B cell (primary cell): ENCODE results near the gene BUB3. TPM values are rescaled to one million over a fixed set of nuclear protein-coding genes. Genes with fewer than 3 reads are reported as not detected.

Experiments
- ATAC-seq: fragments of 200-7000 bp; cut with Tn5 transposase; one replicate; pipeline ENCODE4 v1.10.0; 2021; ENCODE audit warnings: low read depth, mild to moderate bottlenecking, moderate number of reproducible peaks, moderate library complexity
- CTCF ChIA-PET: fragments of 350-600 bp; sonication (Branson Sonifier 250); formaldehyde crosslinking; loops from one replicate; lab custom pipeline; 2021; ENCODE audit warnings: antibody characterized with exemption, inconsistent platforms; lab: Charles Lee
- POLR2A ChIA-PET: fragments of 350-600 bp; sonication (Branson Sonifier 250); formaldehyde crosslinking; loops from one replicate; lab custom pipeline; 2021; ENCODE audit warnings: antibody characterized with exemption; lab: Charles Lee
- DNase-seq: peaks from one replicate; pipeline ENCODE4 v3.0.0; 2013
- H2AFZ ChIP-seq: 2 replicates; pipeline ENCODE4 v1.6.1; 2012; ENCODE audit warnings: mild to moderate bottlenecking, low read depth, low read length; ENCODE audit not compliant: insufficient read depth, poor library complexity, severe bottlenecking
- H3K27ac ChIP-seq, 2 donors: 1 replicate in 1 of 2; 2 replicates in 1 of 2; pipeline ENCODE4 v1.5.1; 2012 to 2013; ENCODE audit warnings: low read length in 2 of 2, mild to moderate bottlenecking in 2 of 2, moderate library complexity in 1 of 2
- H3K27me3 ChIP-seq, 4 experiments: fragments of 200-600 bp in 1 of 4; sonication (generic) in 1 of 4; replicated peaks in 1 of 4; 1 replicate in 2 of 4; 2 replicates in 2 of 4; pipeline versions ENCODE4 v1.6.1 to v1.7.0; 2013 to 2016; ENCODE audit warnings: low read length in 3 of 4, mild to moderate bottlenecking in 2 of 4, mixed read lengths in 1 of 4, moderate library complexity in 1 of 4; ENCODE audit not compliant: insufficient read depth in 4 of 4, control insufficient read depth in 3 of 4; ENCODE audit errors: control extremely low read depth in 1 of 4
- H3K36me3 ChIP-seq, 2 experiments: replicated peaks in 1 of 2; 1 replicate in 1 of 2; 2 replicates in 1 of 2; pipeline versions ENCODE4 v1.6.1 to v1.7.1; 2013; ENCODE audit warnings: low read length in 1 of 2; ENCODE audit not compliant: insufficient read depth in 2 of 2, control insufficient read depth in 1 of 2; ENCODE audit errors: control extremely low read depth in 1 of 2, extremely low read depth in 1 of 2
- H3K4me1 ChIP-seq, 2 donors: fragments of 200-600 bp in 1 of 2; sonication (generic) in 1 of 2; 1 replicate in 1 of 2; 2 replicates in 1 of 2; pipeline versions ENCODE4 v1.5.1 to v1.6.1; 2013 to 2017; ENCODE audit warnings: low read length in 2 of 2; ENCODE audit not compliant: control insufficient read depth in 2 of 2, insufficient read depth in 2 of 2
- H3K4me2 ChIP-seq: replicated peaks from 2 replicates; pipeline ENCODE3; 2012; ENCODE audit warnings: mild to moderate bottlenecking, low read depth, low read length; ENCODE audit not compliant: poor library complexity, severe bottlenecking
- H3K4me3 ChIP-seq, 5 experiments: fragments of 200-600 bp in 1 of 5; sonication (generic) in 1 of 5; 1 replicate in 3 of 5; 2 replicates in 2 of 5; pipeline versions ENCODE4 v1.5.1 to v1.7.0; 2011 to 2016; ENCODE audit warnings: low read length in 4 of 5, mild to moderate bottlenecking in 4 of 5, low read depth in 2 of 5, control low read depth in 1 of 5, moderate library complexity in 1 of 5; ENCODE audit not compliant: insufficient read depth in 1 of 5; ENCODE audit errors: control extremely low read depth in 1 of 5, extremely low read depth in 1 of 5
- H3K79me2 ChIP-seq: fragments of 200-600 bp; sonication (generic); one replicate; pipeline ENCODE4 v1.6.0; 2016; ENCODE audit warnings: low read length; ENCODE audit not compliant: control insufficient read depth, insufficient read depth
- H3K9ac ChIP-seq: fragments of 200-600 bp; sonication (generic); 2 replicates; pipeline ENCODE4 v1.6.1; 2017; ENCODE audit warnings: mild to moderate bottlenecking, low read length, moderate library complexity
- H3K9me3 ChIP-seq, 3 donors: one replicate each; pipeline versions ENCODE4 v1.6.1 to v1.7.1; 2013; ENCODE audit warnings: low read length in 2 of 3; ENCODE audit not compliant: control insufficient read depth in 2 of 3, insufficient read depth in 1 of 3; ENCODE audit errors: control extremely low read depth in 1 of 3
- H4K20me1 ChIP-seq: 2 replicates; pipeline ENCODE4 v1.6.0; 2012; ENCODE audit warnings: mild to moderate bottlenecking, low read length; ENCODE audit not compliant: insufficient read depth, control insufficient read depth, poor library complexity, severe bottlenecking
- H3K27ac Mint-ChIP-seq: one replicate; pipeline ENCODE4 v1.8.0; 2021; ENCODE audit warnings: mixed read lengths
- H3K27me3 Mint-ChIP-seq: one replicate; pipeline ENCODE4 v1.8.0; 2021; ENCODE audit warnings: mixed read lengths
- H3K4me1 Mint-ChIP-seq: one replicate; pipeline ENCODE4 v1.8.0; 2021; ENCODE audit warnings: mixed read lengths
- H3K4me3 Mint-ChIP-seq: one replicate; pipeline ENCODE4 v1.8.0; 2021; ENCODE audit warnings: mixed read lengths
- H3K9me3 Mint-ChIP-seq: one replicate; pipeline ENCODE4 v1.8.0; 2022; ENCODE audit warnings: mixed read lengths; ENCODE audit not compliant: insufficient read depth
- EZH2 ChIP-seq: IDR thresholded peaks from 2 replicates; pipeline ENCODE4 v1.6.1; 2012; ENCODE audit warnings: borderline replicate concordance, low read depth, mild to moderate bottlenecking, moderate library complexity, low read length; ENCODE audit not compliant: insufficient read depth, poor library complexity, severe bottlenecking
- whole genome bisulfite sequencing: methylation state at CpG from one replicate; pipeline ENCODE4 v1.1.5; 2013; ENCODE audit warnings: missing lambda C conversion rate; ENCODE audit not compliant: insufficient coverage; 5-methylcytosine and 5-hydroxymethylcytosine counted together
- intact Hi-C: fragments of 100-400 bp; cut with micrococcal nuclease; formaldehyde crosslinking; loops from one replicate; pipeline ENCODE4 v1.10.0; 2022
- polyA plus RNA-seq: library from polyadenylated mRNA; depleted of rRNA; stranded (reverse); fragments of >200 nt; gene quantifications from 2 replicates; pipeline ENCODE4 v1.2.3, GENCODE V29; 2012
- total RNA-seq, 2 donors: library from RNA; stranded (reverse); fragments of 120-200 nt in 1 of 2; gene quantifications; 1 replicate in 1 of 2; 2 replicates in 1 of 2; pipeline versions ENCODE4 v1.2.3 to v1.2.4, GENCODE V29; 2013 to 2022
- TF ChIP-seq, protein P1 (sequence below): fragments of 200-600 bp; IDR thresholded peaks from one replicate; pipeline ENCODE4 v1.8.0; 2022; ENCODE audit warnings: antibody characterized with exemption, mild to moderate bottlenecking

The BUB3 gene
- total and polyA plus RNA-seq, 2 donors (not counting 1 experiment from before 2014, with no cell fraction given), result 112 to 113 TPM

DNA sequence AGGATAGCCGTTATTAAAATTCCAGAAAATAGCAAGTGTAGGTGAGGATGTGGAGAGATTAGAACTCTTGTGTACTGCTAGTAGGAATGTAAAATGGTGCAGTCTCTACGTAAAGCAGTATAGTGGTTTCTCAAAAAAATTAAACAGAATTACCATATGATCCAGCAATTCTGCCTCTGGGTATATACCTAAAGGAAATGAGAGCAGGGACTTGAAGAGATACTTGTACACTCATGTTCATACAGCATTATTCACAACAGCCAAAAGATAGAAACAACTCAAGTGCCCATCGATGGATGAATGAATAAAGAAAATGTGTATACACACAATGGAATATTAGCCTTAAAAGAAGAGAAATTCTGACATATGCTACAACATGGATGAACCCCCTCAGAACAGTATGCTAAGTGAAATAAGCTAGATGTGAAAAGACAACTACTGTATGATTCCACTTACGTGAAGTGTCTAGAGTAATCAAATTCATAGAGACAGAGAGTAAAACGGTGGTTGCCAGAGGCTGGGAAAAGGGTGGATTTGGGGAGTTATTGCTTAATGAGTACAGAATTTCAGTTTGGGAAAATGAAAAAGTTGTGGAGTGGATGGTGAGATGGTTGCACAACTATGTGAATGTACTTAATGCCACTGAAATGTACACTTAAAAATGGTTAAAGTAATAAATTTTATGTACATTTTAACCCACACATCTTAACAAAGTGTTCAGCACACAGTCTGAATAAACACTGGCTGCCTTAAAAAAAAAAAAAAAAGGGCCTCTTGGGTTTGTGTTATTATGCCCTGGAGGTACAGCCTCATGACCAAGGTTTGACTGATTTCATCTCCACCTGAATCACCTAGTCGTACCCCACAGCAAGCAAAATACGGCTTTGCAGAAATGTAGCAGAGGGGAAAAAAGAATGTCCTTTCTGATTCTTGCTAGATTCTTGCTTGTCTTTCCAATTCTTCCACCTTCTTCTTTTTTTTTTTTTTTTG is 26.2 kb downstream of the BUB3 start:
- Histone ChIP-seq H3K36me3 (peaks cover 0 to 10% of the 10 kb centered on the region in 2 experiments), H3K9ac (no peak overlapping the region), H3K79me2 (no peaks in the 10 kb centered on the region), H3K4me2 (no peak overlapping the region), H2AFZ (no peak overlapping the region), H3K9me3 (peaks cover 9 to 13% (median 10%) of the 10 kb centered on the region in 3 donors), H3K4me1 (no peaks in the 10 kb centered on the region), H4K20me1 (no peaks in the 10 kb centered on the region), H3K27ac (no peak overlapping the region), H3K4me3 (no peak overlapping the region), H3K27me3 (no peaks in the 10 kb centered on the region)
- peaks cover 6% of the 10 kb centered on the region for H3K9me3 Mint-ChIP-seq
- no peaks in the 10 kb centered on the region for H3K27me3 Mint-ChIP-seq
- ChIA-PET CTCF (no interaction called here), POLR2A (no interaction called here)
- DNase-seq (no peak), ATAC-seq (no peak)
- H3K27ac Mint-ChIP-seq, result no peak overlapping the region
- TF ChIP-seq, protein P1, sequence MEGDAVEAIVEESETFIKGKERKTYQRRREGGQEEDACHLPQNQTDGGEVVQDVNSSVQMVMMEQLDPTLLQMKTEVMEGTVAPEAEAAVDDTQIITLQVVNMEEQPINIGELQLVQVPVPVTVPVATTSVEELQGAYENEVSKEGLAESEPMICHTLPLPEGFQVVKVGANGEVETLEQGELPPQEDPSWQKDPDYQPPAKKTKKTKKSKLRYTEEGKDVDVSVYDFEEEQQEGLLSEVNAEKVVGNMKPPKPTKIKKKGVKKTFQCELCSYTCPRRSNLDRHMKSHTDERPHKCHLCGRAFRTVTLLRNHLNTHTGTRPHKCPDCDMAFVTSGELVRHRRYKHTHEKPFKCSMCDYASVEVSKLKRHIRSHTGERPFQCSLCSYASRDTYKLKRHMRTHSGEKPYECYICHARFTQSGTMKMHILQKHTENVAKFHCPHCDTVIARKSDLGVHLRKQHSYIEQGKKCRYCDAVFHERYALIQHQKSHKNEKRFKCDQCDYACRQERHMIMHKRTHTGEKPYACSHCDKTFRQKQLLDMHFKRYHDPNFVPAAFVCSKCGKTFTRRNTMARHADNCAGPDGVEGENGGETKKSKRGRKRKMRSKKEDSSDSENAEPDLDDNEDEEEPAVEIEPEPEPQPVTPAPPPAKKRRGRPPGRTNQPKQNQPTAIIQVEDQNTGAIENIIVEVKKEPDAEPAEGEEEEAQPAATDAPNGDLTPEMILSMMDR, result no peak
- TF ChIP-seq EZH2, result no peak
- no peaks in the 10 kb centered on the region for H3K4me1 Mint-ChIP-seq
- no peak overlapping the region for H3K4me3 Mint-ChIP-seq
- 100% methylated on average over 2 of the region's 7 CpGs for WGBS
- intact Hi-C loops, result no loop called here

DNA sequence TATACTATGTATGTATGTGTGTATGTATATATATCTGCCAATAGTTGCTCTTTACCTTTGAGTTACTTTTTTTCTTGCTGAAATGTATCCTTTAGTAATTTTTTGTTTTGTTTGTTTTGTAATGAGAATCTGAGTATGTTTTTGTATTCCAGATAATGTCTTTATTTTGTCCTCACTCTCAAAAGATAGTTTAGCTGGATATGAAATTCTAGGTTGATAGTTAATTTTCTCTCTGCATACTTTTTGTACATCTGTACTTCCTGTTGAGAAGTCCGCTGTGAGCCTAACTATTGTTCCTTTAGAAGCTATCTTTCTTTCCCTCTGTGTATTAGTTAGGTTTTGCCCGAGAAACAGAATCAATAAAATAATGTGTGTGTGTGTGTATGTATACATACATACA is 29.5 kb downstream of the BUB3 start:
- ATAC-seq, result no peak
- TF ChIP-seq, protein P1, result no peak
- TF ChIP-seq EZH2, result no peak
- CTCF ChIA-PET, result no interaction called here

More for the DNA sequence above, 29.5 kb downstream of the BUB3 start:
- Histone ChIP-seq H3K36me3 (peaks cover 12 to 13% of the 10 kb centered on the region in 2 experiments), H3K79me2 (no peaks in the 10 kb centered on the region), H3K9ac (no peak overlapping the region), H3K27ac (no peak overlapping the region), H3K9me3 (peaks cover 12 to 20% (median 13%) of the 10 kb centered on the region in 3 donors), H2AFZ (no peak overlapping the region), H3K27me3 (no peaks in the 10 kb centered on the region), H3K4me3 (no peak overlapping the region), H4K20me1 (no peaks in the 10 kb centered on the region), H3K4me2 (no peak overlapping the region), H3K4me1 (no peaks in the 10 kb centered on the region)
- no peaks in the 10 kb centered on the region for H3K4me1 Mint-ChIP-seq
- H3K9me3 Mint-ChIP-seq, result peaks cover 16% of the 10 kb centered on the region
- WGBS, result no CpG with 5 or more reads among the region's 2 CpGs
- POLR2A ChIA-PET, result no interaction called here
- no peaks in the 10 kb centered on the region for H3K27me3 Mint-ChIP-seq
- H3K27ac Mint-ChIP-seq, result no peak overlapping the region
- DNase-seq, result no peak
- no peak overlapping the region for H3K4me3 Mint-ChIP-seq
- intact Hi-C loops, result no loop called here
